Common myeloid progenitor, CD34-positive (primary cell): ENCODE data around the gene NCOA7. TPM values are rescaled to one million over a fixed set of nuclear protein-coding genes. Genes with fewer than 3 reads are reported as not detected.

ENCODE experiments used
- CTCF ChIA-PET: fragments of 350-600 bp; sonication (Branson Sonifier 250); formaldehyde crosslinking; loops from one replicate; lab custom pipeline; 2021; ENCODE audit warnings: antibody characterized with exemption; lab: Charles Lee
- POLR2A ChIA-PET: fragments of 350-600 bp; sonication (Branson Sonifier 250); formaldehyde crosslinking; loops from one replicate; lab custom pipeline; 2021; ENCODE audit warnings: antibody characterized with exemption; lab: Charles Lee
- DNase-seq, 3 donors: peaks; one replicate each; pipeline versions ENCODE4 v3.0.0 to v3.0.0-alpha.2; 2013
- H3K27ac ChIP-seq, 2 experiments: 1 replicate in 1 of 2; 2 replicates in 1 of 2; pipeline ENCODE4 v1.7.0; 2013; ENCODE audit warnings: inconsistent platforms in 2 of 2, low read length in 2 of 2, mild to moderate bottlenecking in 2 of 2, low read depth in 1 of 2, moderate library complexity in 1 of 2; ENCODE audit not compliant: severe bottlenecking in 2 of 2, insufficient read depth in 1 of 2, poor library complexity in 1 of 2
- H3K27me3 ChIP-seq, 5 experiments: replicated peaks in 2 of 5; 1 replicate in 3 of 5; 2 replicates in 2 of 5; pipeline versions ENCODE4 v1.6.1 to v1.7.0; 2013; ENCODE audit warnings: low read length in 4 of 5, mild to moderate bottlenecking in 2 of 5, moderate library complexity in 2 of 5, inconsistent platforms in 1 of 5; ENCODE audit not compliant: insufficient read depth in 5 of 5, control insufficient read depth in 4 of 5
- H3K36me3 ChIP-seq, 4 experiments: 1 replicate in 2 of 4; 2 replicates in 2 of 4; pipeline versions ENCODE4 v1.6.1 to v1.7.0; 2013; ENCODE audit warnings: low read length in 3 of 4, control low read depth in 1 of 4, mild to moderate bottlenecking in 1 of 4; ENCODE audit not compliant: control insufficient read depth in 4 of 4, insufficient read depth in 4 of 4
- H3K4me1 ChIP-seq, 4 experiments: 1 replicate in 3 of 4; 2 replicates in 1 of 4; pipeline versions ENCODE4 v1.6.1 to v1.7.1; 2013; ENCODE audit warnings: low read length in 3 of 4, mild to moderate bottlenecking in 3 of 4, control low read depth in 1 of 4, inconsistent platforms in 1 of 4, moderate library complexity in 1 of 4; ENCODE audit not compliant: control insufficient read depth in 4 of 4, insufficient read depth in 4 of 4; ENCODE audit errors: control extremely low read depth in 1 of 4
- H3K4me3 ChIP-seq, 7 experiments: 1 replicate in 4 of 7; 2 replicates in 3 of 7; pipeline versions ENCODE4 v1.5.1 to v1.7.0; 2013; ENCODE audit warnings: mild to moderate bottlenecking in 7 of 7, low read length in 6 of 7, moderate library complexity in 6 of 7, inconsistent platforms in 2 of 7, low read depth in 2 of 7, control low read depth in 1 of 7; ENCODE audit not compliant: insufficient read depth in 4 of 7, control insufficient read depth in 1 of 7; ENCODE audit errors: extremely low read depth in 1 of 7
- H3K9me3 ChIP-seq, 5 experiments: 1 replicate in 4 of 5; 2 replicates in 1 of 5; pipeline versions ENCODE4 v1.6.1 to v1.7.1; 2013; ENCODE audit warnings: low read length in 4 of 5, mild to moderate bottlenecking in 2 of 5, inconsistent platforms in 1 of 5, low read depth in 1 of 5, moderate library complexity in 1 of 5; ENCODE audit not compliant: control insufficient read depth in 4 of 5, insufficient read depth in 2 of 5; ENCODE audit errors: control extremely low read depth in 1 of 5
- WGBS: methylation state at CpG from one replicate; pipeline ENCODE4 v1.1.5; 2013; ENCODE audit not compliant: insufficient coverage; 5-methylcytosine and 5-hydroxymethylcytosine counted together
- polyA plus RNA-seq: library from polyadenylated mRNA; unstranded; fragments of 120-200 nt; gene quantifications from one replicate; pipeline ENCODE4 v1.2.1, GENCODE V29; 2013

Gene NCOA7
- polyA plus RNA-seq, result 134 TPM

- H3K4me1 ChIP-seq, result peaks cover 28 to 57% (median 43%) of the 10 kb centered on the region in 4 experiments
- peak; percentile 72 to 90 (median 81) for DNase-seq
- CTCF ChIA-PET, result interaction anchor here (0.6 to 13.3 kb wide), 39 partner anchors 9 to 192 kb away, joined by 3 to 204 read pairs (median 6); partner anchors contain the start of gene HINT3
These were observed at the start of gene NCOA7 for GRCh38 chr6:125790358-125791150. Gene NCOA7 (plus strand): TSS chr6:125790960. CDS start chr6:125815355, 24,395 bp downstream.

GRCh38 chr6:125741336-125741735 is 49.4 kb upstream of the NCOA7 start:
- Histone ChIP-seq H3K36me3 (no peaks in the 10 kb centered on the region), H3K27ac (no peak overlapping the region), H3K4me1 (peaks cover 0 to under 1% (median under 1%) of the 10 kb centered on the region in 4 experiments), H3K27me3 (peaks cover 13 to 51% (median 15%) of the 10 kb centered on the region in 5 experiments), H3K9me3 (no peaks in the 10 kb centered on the region), H3K4me3 (no peak overlapping the region)
- no CpG with 5 or more reads among the region's 2 CpGs for WGBS
- CTCF ChIA-PET, result interaction anchor here (0.6 to 1.5 kb wide), 3 partner anchors 12 to 235 kb away, joined by 3 to 6 read pairs (median 3); no protein-coding TSS in a partner anchor
- DNase-seq, result no peak
- POLR2A ChIA-PET, result interaction anchor here (1.1 kb wide), 1 partner anchor 12 kb away, joined by 6 read pairs; no protein-coding TSS in a partner anchor

More at GRCh38 chr6:125790358-125791150, at the start of gene NCOA7:
- 0% methylated on average over 85 of the region's 100 CpGs for WGBS
- Histone ChIP-seq H3K27ac (peak within 1 kb of the TSS; percentile 84 to 88), H3K4me3 (peak within 1 kb of the TSS; percentile 88 to 99 (median 94)), H3K27me3 (no peaks in the 10 kb centered on the region), H3K9me3 (no peaks in the 10 kb centered on the region), H3K36me3 (no peaks in the 10 kb centered on the region)
- POLR2A ChIA-PET, result interaction anchor here (0.5 to 1.6 kb wide), 5 partner anchors 10 to 463 kb away, joined by 3 to 5 read pairs (median 3); no protein-coding TSS in a partner anchor

GRCh38 chr6:125742024-125742423 is 48.7 kb upstream of the NCOA7 start:
- CTCF ChIA-PET, result interaction anchor here (0.6 to 1.5 kb wide), 4 partner anchors 11 to 404 kb away, joined by 3 to 6 read pairs (median 3); no protein-coding TSS in a partner anchor
- H3K4me3 ChIP-seq, result no peak overlapping the region
- no peak overlapping the region for H3K27ac ChIP-seq
- DNase-seq, result no peak
- no peaks in the 10 kb centered on the region for H3K9me3 ChIP-seq
- H3K4me1 ChIP-seq, result peaks cover 6 to 7% (median 6%) of the 10 kb centered on the region in 4 experiments
- peaks cover 17 to 58% (median 21%) of the 10 kb centered on the region in 5 experiments for H3K27me3 ChIP-seq
- no peaks in the 10 kb centered on the region for H3K36me3 ChIP-seq
- POLR2A ChIA-PET, result interaction anchor here (1.1 kb wide), 1 partner anchor 13 kb away, joined by 6 read pairs; no protein-coding TSS in a partner anchor
- 90% methylated on average over 2 of the region's 2 CpGs for WGBS

- Histone ChIP-seq H3K27me3 (peaks cover 22 to 63% (median 25%) of the 10 kb centered on the region in 5 experiments), H3K36me3 (no peaks in the 10 kb centered on the region), H3K27ac (no peak overlapping the region), H3K4me1 (peaks cover 9 to 13% (median 11%) of the 10 kb centered on the region in 4 experiments), H3K4me3 (no peak overlapping the region), H3K9me3 (no peaks in the 10 kb centered on the region)
- ChIA-PET CTCF (interaction anchor here (0.6 to 1.5 kb wide), 4 partner anchors 11 to 403 kb away, joined by 3 to 6 read pairs (median 3); no protein-coding TSS in a partner anchor), POLR2A (no interaction called here)
- WGBS, result 90% methylated on average over 3 of the region's 5 CpGs
- no peak for DNase-seq
These were observed 48.2 kb upstream of the NCOA7 start for GRCh38 chr6:125742464-125743120.

GRCh38 chr6:125743604-125744003 is 47.2 kb upstream of the NCOA7 start:
- H3K36me3 ChIP-seq, result no peaks in the 10 kb centered on the region
- H3K4me1 ChIP-seq, result peaks cover 12 to 23% (median 21%) of the 10 kb centered on the region in 4 experiments
- CTCF ChIA-PET, result interaction anchor here (1.3 kb wide), 1 partner anchor 10 kb away, joined by 3 read pairs; no protein-coding TSS in a partner anchor
- peaks cover 22 to 71% (median 31%) of the 10 kb centered on the region in 5 experiments for H3K27me3 ChIP-seq
- no peak overlapping the region for H3K27ac ChIP-seq
- DNase-seq, result no peak
- no CpG with 5 or more reads among the region's 2 CpGs for WGBS
- POLR2A ChIA-PET, result no interaction called here
- no peak overlapping the region for H3K4me3 ChIP-seq
- no peaks in the 10 kb centered on the region for H3K9me3 ChIP-seq

- CTCF ChIA-PET, result interaction anchor here (0.6 to 2.2 kb wide), 7 partner anchors 9 to 434 kb away, joined by 3 to 5 read pairs (median 4); no protein-coding TSS in a partner anchor
These were observed 45.3 kb upstream of the NCOA7 start for GRCh38 chr6:125745281-125746018.

More at GRCh38 chr6:125745281-125746018, 45.3 kb upstream of the NCOA7 start:
- POLR2A ChIA-PET, result no interaction called here
- DNase-seq, result no peak
- 97% methylated on average over 6 of the region's 6 CpGs for WGBS
- H3K9me3 ChIP-seq, result no peaks in the 10 kb centered on the region
- H3K36me3 ChIP-seq, result no peaks in the 10 kb centered on the region
- peaks cover 22 to 86% (median 43%) of the 10 kb centered on the region in 5 experiments for H3K27me3 ChIP-seq
- H3K4me3 ChIP-seq, result no peak overlapping the region
- no peak overlapping the region for H3K27ac ChIP-seq
- peaks cover 15 to 39% (median 35%) of the 10 kb centered on the region in 4 experiments for H3K4me1 ChIP-seq
